ENCODE measurements around the gene RFC2.
"Not testable (repeated sequence)": the region's sequence is repeated elsewhere in the genome, so short reads cannot be mapped to it uniquely, and the experiment has no call there.

RFC2 gene

DNA sequence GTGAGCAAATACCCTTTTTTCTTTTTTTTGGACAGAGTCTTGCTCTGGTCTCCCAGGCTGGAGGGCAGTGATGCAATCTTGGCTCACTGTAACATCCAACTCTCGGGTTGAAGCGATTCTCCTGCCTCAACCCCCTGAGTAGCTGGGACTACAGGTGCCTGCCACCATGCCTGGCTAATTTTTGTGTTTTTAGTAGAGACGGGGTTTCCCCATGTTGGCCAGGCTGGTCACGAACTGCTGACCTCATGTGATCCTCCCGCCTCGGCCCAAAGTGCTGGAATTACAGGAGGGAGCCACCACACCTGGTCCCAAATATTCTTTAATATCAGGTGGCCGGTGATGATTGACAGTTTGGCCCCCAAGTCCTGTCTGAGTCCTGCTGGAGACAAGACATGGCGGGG lies 37.8 kb downstream of the RFC2 start:
- no peak for DNase-seq

DNA sequence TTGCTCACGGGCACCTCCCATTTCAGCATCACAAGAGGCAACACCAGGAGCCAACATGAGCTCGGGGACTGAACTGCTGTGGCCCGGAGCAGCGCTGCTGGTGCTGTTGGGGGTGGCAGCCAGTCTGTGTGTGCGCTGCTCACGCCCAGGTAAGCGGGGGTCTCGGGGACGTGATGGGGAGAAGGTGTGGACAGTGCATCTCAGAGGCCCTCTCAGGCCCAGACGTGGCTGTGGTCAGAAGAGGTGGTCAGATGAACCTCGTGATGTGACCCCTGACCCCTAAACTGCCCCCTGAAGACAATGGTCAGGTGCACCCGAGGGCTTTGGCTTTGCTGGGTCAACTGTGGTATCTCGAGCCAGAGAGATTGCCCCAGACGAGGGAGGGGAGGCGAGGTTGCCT lies 38.3 kb downstream of the RFC2 start:
- no peak for DNase-seq

DNA sequence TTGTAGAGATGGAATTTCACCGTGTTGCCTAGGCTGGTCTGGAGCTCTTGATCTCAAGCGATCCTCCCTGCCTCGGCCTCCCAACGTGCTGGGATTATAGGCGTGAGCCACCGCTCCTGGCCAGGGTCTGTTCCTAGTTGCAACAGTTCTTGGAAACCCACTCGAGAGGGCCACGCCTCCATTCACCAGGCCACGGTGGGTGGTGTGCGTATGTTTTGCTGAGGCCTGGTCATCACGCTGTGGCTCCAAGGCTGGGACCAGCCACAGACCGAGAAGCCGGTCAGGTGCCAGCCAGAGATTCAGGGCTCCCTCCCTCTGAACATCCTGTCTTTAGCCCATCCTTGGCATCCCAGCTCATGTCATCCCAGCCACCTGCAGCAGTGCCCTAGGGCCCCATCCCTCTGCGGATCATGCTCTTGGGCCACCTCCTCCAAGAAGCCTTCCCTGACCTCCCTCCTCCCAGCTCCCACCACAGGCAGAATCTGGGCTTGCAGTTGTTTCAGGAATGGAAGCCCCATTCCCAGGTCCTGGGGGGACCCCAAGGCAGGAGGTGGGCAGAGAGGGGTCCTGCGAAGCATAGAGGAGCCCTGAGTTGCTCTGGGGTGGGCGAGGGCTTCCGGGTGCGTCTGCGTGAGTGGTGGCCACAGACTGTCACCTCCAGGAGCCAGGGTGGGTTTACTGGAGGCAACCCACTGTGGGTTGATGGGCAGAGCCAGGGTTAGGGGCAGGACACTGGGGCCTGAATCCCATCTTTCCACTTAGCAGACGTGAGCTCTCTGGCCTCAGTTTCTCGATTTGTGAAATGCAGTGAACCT lies 39.2 kb downstream of the RFC2 start:
- no peak for DNase-seq

DNA sequence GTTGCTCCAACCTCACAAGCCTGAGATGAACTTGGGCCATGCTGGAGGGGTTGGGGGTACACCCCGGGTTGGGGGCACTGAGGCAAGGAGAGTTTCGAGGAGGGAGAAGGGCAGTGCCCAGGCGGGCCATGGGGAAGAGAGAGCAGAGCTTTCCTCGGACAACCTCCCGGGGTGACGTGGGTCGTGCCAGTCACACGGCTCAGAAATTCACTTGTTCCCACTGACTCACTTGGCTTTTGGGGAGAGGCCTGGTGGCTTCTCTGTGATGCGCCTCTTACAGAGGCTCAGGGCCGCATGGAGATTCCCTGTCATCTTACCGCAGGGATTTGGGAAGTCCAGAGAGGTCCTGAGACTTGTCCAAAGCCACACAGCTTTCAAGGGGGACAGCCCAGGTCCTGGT lies 41.5 kb downstream of the RFC2 start:
- DNase-seq = no peak

DNA sequence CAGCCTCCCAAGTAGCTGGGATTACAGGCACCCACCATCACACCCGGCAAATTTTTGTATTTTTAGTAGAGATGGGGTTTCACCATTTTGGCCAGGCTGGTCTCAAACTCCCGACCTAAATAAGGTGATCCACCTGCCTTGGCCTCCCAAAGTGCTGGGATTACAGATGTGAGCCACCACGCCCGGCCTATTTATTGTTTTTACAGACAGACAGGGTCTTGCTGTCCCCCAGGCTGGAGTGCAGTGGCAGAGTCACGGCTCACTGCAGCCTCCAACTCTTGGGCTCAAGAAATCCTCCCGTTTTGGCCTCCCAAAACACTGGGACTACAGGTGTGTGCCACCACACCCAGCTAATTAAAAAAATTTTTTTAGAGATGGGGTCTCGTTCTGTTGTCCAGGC lies 46.0 kb downstream of the RFC2 start:
- not testable (repeated sequence) for DNase-seq

DNA sequence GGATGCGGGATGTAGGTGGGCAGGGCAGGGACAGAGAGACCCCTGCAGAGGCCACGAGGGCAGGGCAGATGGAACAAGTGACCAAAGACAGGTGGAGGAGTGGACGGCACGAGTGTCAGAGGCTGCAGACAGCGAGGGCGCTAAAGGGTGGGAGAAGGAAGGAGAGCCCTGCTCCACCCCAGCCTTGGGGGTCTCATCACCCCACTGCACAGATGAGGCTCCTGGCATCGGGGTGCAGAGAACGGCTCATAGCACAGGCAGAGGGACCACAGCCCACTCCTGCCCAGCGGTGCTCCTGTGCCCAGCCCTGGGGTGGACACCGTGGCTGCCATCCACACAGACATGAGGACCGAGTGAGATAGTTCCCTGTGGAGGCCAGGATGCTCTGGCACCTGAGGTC lies 46.6 kb downstream of the RFC2 start:
- DNase-seq = no peak

DNA sequence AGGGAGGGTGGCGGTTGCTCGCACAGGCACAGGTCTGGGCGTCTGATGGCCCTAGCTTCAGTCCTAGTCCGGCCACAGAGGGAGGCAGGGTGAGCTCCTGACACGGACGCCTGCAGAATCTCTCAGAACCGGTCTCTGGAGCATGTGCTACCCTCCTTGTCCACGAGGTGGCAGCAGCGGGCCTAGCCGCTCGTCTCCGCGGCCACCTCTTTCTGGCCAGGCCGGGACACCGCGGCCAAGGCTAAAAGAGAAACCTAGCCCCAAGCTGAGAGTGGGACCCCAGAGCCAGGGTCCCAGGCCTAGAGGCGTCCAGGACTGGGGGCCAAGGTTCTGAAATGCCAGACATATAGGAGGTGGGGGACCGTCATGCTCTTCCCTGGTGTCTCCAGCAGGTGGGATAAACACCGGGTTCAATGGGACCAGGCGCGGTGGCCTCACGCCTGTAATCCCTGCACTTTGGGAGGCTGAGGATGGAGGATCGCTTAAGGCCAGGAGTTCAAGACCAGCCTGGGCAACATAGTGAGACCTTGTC lies 47.5 kb downstream of the RFC2 start:
- DNase-seq = peak; percentile 80

DNA sequence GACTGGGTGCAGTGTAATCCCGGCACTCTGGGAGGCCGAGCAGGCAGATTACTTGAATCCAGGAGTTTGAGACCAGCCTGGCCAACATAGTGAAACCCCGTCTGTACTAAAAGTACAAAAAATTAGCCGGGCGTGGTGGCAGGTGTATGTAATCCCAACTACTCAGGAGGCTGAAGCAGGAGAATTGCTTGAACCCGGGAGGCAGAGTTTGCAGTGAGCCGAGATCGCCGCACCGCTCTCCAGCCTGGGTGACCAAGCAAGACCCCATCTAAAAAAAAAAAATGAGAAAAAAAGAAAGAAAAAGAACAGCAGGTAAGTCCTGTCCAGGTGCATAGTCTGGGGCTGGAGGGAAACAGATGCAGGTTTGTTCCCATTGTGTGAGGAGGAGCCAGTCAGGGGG lies 48.1 kb downstream of the RFC2 start:
- DNase-seq = not testable (repeated sequence)

DNA sequence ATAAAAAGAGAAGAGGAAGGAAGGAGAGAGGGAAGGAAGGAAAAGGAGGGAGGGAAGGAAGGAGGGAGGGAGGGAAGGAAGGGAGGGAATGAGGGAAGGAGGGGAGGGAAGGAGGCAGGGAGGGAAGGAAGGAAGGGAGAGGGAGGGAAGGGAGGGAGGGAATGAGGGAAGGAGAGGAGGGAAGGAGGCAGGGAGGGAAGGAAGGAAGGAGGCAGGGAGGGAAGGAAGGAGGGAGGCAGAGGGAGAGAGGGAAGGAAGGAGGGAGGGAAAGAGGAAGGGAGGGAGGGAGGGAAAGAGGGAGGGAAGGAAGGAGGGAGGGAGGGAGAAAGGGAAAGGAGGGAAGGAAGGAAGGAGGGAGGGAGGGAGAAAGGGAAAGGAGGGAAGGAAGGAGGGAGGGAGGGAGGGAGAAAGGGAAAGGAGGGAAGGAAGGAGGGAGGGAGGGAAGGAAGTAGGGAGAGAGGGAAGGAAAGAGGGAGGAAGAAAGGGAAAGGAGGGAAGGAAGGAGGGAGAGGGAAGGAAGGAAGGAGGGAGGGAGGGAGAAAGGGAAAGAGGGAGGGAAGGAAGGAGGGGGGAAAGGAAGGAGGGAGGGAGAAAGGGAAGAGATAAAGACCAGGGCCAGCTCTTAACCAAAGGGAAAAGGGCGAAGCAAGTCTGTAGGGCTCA lies 50.1 kb downstream of the RFC2 start:
- DNase-seq = no peak

DNA sequence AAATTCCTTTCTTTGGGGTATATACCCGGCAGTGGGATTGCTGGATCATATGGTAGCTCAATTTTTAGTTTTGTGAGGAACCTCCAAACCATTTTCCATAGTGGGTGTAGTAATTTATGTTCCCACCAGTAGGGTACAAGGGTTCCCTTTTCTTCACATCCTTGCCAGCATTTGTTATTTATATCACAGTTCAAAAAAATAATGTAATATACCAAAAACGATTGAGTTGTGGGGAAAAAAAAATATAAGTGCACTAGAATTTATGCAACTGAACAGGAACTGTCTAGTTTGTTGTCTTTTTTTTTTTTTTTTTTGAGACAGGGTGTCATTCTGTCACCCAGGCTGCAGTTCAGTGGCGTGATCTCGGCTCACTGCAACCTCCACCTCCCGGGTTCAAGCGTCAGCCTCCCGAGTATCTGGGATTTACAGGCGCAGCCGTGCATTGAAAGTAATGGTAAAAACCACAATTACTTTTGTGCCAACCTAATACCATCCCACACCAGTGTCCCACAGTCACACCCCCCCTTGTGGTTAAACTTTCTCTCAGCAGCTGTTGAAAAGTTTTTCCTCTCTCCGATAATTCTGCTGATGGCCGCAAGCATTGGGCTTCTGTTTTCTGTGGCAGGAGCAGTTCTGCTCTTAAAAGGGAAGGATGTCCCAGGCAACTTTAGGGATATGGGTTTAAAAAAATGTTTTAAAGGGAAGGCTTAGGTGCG lies 51.2 kb downstream of the RFC2 start:
- no peak for DNase-seq

DNA sequence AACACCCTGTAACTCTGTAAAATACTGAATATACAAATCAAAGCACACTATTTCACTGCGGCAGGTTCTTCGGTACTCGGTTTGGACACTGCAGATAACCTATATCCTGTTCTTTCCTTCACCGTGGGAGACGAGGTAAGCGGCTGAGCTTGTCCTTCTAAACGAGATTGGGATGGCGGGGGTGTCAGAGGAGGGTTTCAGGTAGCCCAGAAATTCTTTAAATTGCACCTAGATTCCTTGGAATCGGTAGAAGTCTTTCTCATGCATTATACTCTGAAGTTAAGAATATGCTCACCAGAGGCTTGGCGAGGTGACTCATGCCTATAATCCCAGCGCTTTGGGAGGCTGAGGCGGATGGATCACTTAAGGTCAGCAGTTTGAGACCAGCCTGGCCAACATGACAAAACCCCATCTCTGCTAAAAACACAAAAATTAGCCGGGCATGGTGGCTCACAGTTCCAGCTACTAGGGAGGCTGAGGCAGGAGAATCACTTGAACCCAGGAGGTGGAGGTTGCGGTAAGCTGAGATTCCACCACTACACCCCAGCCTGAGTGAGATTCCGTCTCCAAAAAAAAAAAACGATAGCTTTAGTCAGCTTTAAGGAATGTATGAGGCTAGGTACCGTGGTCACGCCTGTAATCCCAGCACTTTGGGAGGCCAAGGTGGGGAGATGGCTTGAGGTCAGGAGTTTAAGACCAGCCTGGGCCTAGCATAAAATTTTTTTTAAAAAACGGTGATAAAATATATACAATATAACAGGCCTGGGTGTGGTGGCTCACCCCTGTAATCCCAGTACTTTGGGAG lies 54.4 kb downstream of the RFC2 start:
- no peak for DNase-seq

DNA sequence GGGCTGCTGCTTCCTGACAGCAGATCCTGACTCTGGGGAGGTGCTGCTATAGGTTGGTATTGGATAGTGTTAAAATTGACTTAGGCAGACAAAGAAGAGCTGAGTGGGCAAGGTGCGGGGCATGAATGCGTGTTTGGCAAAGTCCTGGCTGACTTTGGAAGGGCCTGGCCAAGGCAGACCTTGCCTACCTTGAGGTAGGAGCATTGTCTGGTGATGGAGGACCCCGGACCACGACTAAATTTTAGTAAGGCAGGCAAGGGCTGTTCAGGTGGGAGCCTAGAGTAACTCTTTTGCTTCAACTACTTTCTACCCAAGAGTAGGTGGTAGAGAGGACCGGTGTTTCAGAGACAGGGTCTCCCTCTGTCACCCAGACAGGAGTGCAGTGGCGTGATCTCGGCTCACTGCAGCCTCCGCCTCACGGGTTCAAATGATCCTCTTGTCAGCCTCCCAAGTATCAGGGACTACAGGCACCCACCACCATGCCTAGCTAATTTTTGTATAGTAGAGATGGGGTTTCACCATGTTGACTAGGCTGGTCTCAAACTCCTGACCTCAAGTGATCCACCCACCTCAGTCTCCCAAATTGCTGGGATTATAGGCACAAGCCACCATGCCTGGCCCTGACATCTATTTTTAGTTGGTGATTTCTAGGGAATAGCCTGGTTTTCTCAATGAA lies 56.6 kb downstream of the RFC2 start:
- DNase-seq = no peak

DNA sequence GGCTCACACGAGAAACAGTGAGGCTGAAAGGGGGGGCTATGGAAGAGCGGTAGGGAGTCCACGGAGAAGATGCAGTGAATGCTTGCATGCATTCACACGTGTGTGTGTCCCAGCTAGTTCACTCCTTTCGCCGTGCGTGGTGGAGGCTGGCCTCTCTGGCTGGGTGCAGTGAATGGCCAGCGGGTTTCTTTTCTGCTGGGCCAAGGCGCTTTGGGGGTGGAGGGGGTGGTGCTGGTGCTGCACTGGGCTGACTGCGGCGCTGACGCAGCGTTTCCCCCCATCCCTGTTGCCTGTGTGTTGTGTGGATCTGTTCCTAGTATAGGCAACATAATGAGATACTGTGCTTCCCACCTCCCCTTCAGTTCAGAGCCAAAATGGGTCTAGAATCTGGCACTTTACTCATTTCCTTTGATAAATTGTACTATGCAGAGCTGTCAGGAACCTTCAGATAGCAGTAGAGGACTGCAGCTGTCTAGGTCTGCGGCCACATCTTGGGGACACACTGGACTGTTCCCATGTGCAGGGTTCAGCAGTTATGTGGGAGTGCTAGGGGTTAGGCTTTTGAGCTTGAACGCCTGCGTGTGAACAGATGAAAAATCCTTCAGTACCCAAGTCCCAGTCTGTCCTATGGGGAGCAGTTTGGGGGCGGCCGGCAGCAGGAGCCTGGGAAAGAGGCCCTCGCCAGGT lies 58.1 kb downstream of the RFC2 start:
- DNase-seq = not testable (repeated sequence)

DNA sequence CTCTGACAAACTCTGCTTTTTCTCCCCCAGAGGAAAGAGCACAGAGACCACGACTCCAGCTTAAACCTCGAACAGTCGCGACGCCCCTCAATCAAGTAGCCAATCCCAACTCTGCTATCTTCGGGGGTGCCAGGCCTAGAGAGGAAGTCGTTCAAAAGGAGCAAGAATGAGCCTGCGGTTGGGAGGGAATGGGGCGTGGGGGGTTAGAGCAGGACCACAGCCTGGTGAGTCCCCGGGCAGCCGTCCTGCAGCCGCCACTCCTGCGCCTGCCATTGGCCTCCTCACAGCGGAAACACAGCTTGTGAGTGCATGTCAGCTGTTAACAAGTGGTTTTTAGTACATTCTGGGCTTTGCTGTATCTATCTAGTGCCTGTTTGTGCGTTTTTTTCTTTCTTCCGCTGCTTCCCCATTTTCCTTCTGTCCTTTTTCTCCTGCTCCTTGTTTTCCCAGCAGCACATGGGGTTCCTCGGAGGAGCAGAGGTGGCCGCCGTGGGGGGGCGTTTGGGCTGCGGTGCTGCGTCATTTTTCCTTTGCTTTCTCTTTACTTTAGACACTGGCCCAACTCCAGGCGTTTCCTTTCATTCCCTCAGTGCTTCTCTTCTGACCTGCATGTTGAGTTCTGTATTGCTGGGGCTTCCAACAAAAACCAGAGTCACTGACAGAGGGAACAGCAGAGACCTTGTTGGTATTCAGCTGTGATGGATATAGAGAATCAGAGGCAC lies 58.9 kb downstream of the RFC2 start:
- not testable (repeated sequence) for DNase-seq

DNA sequence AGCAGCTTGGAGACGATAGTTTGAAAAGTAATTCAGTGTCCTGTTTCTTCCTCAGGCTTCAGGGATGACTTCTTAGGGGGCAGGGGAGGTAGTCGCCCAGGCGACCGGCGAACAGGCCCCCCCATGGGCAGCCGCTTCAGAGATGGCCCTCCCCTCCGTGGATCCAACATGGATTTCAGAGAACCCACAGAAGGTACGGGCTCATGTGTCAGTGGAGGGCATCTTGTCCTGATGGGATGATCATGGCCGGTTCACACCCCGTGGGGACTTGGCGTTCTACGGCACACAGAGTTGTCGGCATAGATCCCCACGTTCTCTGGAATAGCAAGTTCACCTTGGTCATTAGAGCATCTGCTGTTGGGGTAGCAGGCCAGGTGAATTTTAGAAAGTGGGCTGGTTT lies 59.5 kb downstream of the RFC2 start:
- DNase-seq = no peak

DNA sequence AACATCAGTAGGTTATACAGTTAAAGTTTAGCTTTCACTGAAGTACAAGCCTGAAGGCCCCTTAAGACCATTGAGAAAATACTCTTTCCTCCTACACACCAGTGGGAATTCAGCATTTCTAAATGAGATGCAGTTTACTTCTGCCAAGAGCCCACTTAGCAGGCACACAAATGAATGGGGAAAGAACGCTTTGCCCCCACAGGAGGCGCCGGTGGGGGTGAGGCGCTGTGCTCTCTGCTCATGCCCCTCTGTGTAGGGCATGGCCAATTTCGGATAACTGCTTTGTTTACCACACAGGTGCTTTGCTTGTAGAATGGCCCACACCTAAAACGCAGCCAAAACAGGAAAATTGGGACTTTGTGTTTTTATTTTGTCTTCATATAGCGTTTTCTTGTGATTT lies 60.3 kb downstream of the RFC2 start:
- DNase-seq = no peak

DNA sequence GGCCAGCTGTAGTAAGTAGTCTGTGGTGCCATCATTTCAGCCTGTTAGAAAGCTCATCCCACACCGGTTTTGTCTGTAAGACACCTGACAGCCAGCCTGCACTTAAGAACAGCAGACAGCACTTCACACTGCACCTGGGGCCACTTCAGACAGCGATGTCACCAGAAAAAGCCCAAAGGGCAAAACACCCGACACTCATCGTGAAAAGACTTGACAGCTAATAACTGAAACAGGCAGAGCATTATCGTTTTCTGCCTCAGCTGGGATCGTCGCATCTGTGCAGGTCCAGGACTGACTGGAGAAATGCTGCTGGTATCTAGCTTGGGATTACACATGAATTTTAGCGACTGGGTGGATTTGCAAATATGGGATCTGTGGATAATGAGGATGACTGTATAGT lies 61.1 kb downstream of the RFC2 start:
- no peak for DNase-seq

DNA sequence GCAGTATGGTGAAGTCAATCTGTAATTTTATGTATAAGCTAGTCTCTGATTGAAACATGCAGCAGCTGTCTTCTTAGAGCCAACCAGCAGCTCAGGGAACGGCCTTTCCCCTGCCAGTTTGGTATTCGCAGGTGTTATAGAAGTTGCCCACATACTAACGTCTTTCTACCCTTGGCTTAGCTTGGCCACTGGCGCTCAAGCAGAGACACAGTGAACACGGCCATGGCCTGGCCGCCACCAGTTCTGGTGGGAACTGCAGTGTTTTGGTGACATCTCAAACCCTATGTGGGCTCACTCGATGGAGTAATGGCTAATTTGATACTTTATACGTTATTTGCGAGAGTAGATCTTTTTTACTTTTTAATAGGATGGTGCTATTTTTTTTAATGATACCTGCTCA lies 63.0 kb downstream of the RFC2 start:
- DNase-seq = no peak

DNA sequence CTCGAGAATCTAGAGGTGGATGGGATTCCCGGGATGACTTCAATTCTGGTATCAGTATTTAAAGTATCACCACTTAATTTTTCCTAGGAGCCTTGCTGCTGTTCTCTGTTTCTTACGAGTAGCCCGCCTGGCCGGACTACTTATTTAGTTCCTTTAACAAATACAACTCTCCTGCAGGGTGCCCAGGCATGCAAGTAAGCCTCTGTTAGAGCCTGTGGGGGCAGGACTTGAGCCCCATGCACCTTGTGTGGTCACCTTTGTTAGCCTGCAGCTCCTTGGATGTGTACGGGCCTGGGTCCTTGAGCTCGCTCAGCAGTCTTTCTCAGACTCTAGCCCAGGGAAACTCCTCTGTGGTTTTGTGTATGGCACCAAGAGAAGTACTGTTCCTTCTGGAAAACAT lies 63.9 kb downstream of the RFC2 start:
- no peak for DNase-seq

DNA sequence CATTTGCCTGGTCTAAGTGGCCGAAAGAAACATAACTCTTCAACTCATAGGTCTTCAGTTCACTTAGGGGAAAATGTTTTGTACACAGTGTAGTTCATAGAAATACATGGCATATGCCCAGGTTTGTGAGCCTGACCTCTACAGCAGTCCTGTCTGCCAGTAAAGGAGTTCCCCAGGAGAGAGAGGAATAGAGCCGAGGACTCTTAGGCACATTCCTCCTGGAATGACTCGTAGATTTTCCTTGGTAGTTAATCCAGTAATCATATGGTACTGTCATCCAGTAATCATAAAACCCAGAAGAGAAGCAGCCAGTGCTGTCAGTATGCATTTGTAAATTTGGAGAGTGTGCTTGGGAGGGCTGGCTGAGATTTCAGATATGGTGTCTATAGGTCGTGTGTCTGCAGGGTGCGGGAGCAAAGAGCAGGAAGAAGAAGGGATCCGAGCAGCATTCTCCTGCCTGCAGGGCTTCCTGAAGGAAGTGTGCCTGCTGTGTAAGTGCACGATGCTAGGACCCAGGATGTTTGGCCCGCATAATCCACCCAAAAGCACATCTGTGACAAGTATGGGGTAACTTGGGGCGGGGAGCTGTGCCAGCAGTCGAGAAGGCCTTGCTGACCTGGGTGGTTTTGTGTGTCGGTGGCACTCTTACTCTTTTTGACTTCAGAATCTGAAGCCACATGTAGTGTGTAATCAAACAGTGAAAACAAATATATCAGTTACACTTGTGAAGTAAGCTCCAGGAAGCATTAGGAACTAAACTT lies 66.1 kb downstream of the RFC2 start:
- no peak for DNase-seq

All from stimulated activated CD4-positive, alpha-beta T cell treated with anti-CD3 and anti-CD28 coated beads, Interleukin-4, amount 100 ng/mL, for 1 hour (primary cell).